AG08396 (cell line): ENCODE results near the gene ASXL2.
A peak's percentile ranks its signal among the peaks of the same experiment; 100 is the strongest.
"Not testable (repeated sequence)": the region's sequence is repeated elsewhere in the genome, so short reads cannot be mapped to it uniquely, and the experiment has no call there.

ENCODE experiments used
- DNase-seq: peaks from one replicate; pipeline ENCODE4 v3.0.0; 2012; ENCODE audit warnings: low spot score, mixed read lengths

ASXL2 gene

DNA sequence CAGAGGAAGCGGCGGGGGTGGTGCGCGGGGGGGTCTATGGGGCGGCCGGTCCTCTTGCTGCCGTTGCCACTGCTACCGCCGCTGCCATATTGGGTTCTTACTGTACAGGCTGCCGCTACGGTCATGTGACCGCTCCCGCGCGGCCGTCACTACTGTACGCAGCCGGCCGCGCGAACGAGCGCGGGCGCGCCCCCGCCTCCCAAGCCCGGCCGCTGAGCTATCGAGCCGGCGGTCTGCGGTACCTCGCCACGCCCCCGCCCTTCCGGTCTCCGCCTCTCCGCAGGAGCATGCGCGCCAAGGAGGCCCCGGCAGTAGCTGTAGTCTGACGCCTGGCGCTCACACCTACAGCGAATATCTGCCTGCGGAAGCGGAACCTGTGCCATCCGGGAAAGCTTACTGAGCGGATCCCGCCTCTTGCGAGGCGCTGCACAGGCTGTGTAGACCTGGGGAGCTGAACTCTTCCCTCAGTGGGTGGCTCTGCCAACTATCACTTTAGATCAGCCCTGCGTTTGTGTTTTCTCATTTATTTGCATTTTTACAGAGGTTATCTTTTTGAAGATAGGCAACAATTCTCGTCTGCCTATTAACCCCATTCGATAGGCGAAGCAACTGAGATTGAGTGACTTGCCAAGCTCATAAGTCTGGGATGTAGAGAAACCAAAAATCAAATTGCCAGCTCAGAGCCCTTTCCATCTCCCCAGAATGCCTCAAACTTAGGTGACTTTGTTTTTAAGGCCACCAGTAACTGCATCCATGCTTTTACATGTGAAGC lies at the start of gene ASXL2:
ASXL2 (minus strand) TSS at position 127 of the 772 bp plus-strand sequence. CDS start 265 bp downstream, outside the sequence.
- peak; percentile 97 for DNase-seq

DNA sequence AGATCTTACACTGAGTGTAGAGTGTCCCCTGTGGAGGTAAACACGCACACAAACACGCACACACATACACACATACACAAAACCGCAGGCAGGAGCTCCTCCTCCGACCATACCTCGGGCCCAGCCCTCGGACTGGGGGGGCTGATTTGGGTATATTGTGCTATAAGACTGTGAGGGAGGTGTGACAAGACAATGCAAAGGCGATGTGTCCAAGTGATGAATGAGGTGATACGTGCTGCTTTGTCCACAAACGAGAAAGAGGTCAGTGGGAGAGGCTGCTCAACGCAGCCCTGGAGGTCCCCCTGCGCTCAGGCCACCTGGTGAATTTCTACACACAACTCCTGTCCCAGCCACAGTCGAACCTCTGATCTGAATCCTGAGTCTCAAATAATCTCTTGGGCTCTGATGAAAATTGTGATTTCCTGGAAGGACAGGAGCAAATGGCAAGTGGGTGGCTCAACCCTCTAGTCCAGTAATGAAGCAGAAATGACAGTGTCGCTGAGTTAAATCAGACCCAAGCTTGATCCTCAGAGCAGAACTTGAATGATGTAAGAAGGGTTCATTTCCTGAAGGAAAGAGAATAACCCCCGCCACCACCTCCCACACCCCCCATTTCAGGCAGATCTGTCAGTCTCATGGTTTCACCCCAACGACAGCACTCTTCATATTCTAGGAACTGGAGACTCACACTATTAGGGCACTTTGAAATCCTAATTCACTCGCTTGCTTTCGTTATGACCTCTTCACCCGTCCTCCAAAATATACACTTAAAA lies 48.9 kb upstream of the ASXL2 start:
- DNase-seq, result no peak

DNA sequence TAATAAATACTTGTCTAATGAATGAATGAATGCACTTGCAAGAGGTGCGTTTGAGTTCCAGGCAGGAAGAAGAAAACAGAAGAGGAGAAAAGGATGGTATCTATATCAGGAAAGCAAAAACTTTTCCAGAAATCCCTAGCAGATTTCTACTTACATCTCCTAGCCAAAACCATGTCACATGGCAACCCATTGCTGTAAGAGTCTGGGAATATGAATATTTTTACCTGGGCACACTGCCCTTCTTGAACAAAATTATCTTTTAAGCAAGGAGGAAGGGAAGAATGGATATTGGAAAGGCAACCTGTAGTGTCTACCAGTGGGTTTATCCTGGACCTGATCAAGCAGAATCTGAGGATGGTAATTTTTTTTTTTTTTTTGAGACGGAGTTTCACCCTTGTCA lies 44.2 kb upstream of the ASXL2 start:
- DNase-seq, result no peak

DNA sequence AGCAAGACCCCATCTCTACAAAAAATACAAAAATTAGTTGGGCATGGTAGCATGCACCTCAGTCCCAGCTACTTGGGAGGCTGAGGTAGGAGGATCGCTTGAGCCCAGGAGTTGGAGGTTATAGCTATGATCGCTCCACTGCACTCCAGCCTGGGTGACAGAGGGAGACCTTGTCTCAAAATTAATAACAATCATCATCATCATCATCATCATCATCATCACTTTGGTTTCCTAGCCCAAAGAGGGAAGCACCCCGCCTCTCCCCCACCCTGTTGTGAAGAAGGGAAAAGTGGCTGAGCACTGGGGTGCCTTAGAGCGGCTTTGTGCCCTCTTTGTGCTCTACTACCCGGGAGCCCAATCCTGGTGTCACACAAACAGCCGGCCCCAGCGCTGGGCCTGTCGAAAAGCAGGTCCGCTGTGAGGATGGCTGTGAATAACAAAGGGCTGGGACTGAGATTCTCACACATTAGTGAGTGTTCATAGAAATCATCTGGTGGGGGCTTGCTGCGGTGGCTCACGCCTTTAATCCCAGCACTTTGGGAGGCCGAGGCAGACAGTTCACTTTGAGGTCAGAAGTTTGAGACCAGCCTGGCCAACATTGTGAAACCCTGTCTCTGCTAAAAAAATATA lies 42.6 kb upstream of the ASXL2 start:
- no peak for DNase-seq

DNA sequence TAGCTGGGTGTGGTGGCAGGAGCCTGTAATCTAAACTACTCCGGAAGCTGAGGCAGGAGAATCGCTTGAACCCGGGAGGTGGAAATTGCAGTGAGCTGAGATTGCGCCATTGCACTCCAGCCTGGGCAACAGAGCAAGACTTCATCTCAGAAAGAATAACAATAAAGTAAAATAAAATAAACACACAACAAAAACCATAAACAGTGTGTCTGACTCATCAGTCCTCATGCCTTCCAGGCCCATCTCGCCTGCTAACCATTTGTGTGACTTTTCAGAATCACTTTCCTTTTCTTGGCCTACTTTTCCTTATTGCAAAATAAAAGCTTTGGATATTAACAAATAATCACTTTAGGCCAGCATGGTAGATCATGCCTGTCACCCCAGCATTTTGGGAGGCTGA lies 42.0 kb upstream of the ASXL2 start:
- DNase-seq, result peak; percentile 86

DNA sequence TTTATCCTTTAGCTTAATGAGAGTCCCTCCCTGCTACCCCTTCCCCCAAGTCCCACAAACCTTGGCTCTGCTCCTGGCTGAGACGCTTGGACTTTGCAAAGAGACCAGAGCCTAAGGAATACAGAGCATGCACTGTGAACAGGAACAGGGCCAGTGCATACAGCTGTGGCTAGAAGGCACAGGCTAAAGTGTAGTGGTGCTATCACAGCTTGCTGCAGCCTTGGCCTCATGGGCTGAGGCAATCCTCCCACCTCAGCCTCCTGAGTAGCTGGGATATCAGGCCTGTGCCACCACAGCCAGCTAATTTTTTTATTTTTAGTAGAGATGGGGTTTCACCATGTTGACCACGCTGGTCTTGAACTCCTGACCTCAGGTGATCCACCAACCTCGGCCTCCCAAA lies 39.5 kb upstream of the ASXL2 start:
- DNase-seq, result no peak

DNA sequence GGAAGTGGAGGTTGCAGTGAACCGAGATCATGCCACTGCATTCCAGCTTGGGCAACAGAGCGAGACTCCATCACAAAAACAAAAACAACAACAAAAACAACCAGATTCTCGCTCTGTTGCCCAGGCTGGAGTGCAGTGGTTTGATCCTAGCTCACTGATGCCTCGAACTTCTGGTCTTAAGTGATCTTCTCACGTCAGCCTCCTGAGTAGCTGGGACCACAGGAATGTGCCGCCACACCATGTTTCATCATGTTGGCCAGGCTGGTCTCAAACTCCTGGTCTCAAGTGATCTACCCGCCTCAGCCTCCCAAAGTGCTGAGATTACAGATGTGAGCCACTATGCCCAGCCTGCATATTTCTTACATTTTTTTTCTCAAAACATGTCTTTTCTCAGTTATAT lies 39.1 kb upstream of the ASXL2 start:
- not testable (repeated sequence) for DNase-seq

DNA sequence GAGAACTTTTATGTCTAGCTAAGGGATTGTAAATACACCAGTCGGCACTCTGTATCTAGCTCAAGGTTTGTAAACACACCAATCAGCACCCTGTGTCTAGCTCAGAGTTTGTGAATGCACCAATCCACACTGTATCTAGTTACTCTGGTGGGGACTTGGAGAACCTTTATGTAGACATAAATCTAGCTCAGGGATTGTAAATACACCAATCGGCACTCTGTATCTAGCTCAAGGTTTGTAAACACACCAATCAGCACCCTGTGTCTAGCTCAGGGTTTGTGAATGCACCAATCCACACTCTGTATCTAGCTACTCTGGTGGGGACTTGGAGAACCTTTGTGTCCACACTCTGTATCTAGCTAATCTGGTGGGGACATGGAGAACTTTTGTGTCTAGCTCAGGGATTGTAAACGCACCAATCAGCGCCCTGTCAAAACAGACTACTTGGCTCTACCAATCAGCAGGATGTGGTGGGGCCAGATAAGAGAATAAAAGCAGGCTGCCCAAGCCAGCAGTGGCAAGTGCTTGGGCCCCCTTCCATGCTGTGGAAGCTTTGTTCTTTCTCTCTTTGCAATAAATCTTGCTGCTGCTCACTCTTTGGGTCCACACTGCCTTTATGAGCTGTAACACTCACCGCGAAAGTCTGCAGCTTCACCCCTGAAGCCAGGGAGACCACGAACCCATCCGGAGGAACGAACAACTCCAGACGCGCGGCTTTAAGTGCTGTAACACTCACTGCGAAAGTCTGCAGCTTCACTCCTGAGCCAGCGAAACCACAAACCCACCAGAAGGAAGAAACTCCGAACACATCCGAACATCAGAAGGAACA lies 37.9 kb upstream of the ASXL2 start:
- DNase-seq, result not testable (repeated sequence)

DNA sequence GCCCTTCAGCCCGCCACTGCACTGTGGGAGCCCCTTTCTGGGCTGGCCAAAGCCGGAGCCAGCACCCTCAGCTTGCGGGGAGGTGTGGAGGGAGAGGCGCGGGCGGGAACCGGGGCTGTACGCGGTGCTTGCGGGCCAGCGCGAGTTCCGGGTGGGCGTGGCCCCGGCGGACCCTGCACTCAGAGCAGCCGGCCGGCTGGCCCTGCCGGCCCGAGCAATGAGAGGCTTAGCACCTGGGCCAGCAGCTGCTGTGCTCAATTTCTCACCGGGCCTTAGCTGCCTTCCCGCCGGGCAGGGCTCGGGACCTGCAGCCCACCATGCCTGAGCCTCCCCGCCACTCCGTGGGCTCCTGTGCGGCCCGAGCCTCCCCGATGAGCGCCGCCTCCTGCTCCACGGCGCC lies 37.1 kb upstream of the ASXL2 start:
- not testable (repeated sequence) for DNase-seq

DNA sequence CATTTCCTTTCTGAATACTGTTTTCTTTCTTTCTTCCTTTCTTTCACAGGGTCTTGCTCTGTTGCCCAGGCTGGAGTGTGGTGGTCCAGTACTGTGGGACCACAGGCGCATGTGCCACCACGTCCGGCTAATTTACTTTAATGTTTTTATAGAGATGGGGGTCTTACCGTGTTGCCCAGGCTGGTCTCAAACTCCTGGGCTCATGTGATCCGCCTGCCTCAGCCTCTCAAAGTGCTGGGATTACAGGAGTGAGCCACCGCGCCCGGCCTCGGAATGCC lies 35.3 kb upstream of the ASXL2 start:
- DNase-seq, result not testable (repeated sequence)

DNA sequence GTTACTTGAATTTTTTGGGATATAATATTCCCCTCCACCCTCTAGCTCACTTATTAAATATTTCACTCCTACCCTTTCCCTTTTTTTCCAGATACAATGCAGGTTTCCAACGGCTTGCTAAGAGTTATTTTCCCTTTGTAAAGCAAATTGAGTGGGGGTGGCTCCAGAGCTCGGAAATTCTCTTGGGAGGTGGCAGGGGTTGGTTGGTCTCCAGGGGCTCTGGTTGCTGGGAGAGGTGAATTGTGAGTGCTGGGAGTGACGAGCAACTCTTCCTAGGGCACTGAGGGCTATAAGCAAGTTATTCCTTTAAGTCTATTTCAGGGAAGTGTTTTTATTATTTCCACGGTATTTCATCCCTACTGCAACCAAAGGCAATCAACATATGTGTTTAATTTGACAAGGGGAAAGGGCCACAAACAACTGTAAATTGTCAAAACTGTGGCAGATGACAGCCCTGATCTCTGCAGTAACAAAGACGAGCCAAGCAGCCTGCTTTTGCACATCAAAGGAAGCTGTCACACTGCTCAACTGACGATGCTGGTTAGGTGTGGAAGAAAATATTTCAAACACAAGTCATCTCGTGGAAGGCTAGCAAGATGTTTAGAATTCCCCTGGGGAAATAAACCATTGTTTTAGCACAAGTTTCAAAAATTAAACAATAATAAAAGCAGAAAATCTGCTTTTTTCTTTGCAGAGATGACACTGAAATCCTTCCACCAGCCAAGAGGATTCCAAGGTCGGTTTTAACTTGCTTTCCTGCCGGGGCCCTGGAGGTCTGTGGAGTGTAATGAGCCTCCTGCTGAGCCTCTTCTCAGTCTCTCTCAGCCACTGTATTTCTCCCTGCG lies 34.8 kb upstream of the ASXL2 start:
- DNase-seq, result peak; percentile 69

DNA sequence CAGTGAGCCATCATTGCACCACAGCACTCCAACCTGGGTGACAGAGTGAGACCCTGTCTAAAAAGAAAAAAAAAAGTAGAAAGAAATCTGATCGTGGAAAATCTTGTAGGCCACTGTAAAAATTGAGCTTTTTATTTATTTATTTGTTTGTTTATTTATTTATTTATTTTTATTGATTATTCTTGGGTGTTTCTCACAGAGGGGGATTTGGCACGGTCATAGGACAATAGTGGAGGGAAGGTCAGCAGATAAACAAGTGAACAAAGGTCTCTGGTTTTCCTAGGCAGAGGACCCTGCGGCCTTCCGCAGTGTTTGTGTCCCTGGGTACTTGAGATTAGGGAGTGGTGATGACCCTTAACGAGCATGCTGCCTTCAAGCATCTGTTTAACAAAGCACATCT lies 31.3 kb upstream of the ASXL2 start:
- not testable (repeated sequence) for DNase-seq

DNA sequence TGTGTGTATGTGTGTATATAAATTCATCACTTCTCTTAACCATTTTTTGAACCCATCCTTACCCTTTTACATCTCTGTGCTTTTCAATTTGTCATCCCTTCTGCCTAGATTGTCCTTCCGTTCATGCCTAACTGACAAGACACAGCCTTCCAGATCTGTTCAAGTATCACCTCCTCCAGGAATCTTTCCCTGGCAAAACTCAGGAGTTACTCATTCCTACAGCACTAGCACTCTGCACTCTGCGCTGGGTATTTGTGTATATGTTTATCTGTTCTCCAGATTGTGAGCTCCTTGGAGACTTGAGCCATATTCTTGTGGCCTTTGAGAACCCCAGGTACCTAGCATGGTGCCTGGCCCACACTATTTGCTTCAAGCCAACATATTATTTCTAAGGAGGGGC lies 26.8 kb upstream of the ASXL2 start:
- DNase-seq, result peak; percentile 36

DNA sequence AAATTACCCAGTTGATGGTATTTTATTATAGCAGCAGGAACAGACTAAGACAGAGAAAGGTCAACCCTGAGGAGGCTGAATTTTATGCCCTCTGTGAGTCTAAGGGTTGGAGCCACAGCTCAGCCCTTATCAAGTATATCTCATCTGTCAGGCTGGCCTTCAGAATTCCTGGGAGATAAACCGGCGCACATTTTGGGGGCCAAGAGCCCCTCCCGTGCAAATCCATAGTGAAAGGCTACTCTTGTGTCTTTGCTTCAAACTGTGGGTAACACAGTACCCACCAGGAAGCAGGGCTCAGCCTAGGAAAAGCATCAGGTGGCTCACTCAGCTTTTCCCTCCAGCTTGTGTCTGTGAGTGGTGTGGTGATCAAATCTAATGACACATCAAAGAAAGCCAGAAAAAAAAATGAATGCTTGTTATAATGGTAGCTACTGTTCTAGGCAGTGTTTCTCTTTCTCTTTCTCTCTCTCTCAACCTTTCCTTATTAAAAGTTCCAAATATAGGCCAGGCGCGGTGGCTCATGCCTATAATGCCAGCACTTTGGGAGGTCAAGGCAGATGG lies 25.0 kb upstream of the ASXL2 start:
- no peak for DNase-seq

DNA sequence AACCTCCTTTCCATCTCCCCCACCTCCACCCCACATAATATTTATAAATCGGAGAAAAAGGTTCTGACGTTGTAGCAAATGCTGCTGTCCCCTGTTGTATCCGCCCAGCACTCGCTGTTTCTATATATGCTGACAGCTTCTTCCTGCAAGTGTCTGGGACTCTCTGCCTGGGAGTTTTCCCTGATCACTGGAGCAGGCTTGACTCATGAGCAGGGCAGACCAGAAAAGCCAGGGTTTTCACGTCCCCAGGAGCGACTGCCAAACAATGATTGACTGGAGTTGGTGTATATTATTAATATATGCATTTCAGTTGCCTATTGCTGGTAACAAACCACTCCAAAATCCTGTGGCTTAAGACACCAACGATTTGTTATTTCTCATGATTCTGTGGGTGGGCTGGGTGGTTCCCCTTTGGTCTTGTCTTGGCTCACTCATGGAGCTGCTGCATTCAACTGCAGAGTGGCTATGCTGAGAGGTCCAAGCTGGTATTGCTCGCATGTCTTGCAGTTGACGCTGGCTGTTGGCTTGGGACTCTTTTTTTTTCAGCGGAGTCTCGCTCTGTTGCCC lies 21.2 kb upstream of the ASXL2 start:
- DNase-seq, result no peak

DNA sequence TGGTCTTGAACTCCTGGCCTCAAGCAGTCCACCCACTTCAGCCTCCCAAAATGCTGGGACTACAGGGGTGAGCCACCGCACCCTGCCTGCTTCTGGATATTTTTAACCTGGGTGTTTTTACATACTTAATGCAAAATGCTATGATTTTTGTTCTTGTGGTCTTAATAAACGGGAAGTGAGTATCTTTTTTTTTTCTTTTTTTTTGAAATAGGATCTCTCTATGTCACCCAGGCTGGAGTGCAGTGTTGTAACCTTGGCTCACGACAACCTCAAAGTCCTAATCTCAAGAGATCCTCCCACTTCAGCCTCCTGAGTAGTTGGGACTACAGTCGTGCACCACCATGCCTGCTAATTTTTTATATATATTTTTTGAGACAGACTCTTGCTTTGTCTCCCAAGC lies 19.2 kb upstream of the ASXL2 start:
- no peak for DNase-seq

DNA sequence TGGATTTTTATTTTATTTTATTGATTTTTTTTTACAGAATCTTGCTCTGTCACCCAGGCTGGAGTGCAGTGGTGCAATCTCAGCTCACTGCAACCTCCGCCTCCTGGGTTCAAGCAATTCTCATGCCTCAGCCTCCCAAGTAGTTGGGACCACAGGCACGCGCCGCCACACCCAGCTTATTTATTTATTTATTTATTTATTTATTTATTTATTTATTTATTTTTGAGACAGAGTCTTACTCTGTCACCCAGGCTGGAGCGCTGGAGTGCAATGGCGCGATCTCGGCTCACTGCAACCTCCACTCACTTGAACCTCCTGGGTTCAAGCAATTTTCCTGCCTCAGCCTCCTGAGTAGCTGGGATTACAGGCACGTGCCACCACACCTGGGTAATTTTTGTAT lies 18.0 kb upstream of the ASXL2 start:
- DNase-seq, result not testable (repeated sequence)

DNA sequence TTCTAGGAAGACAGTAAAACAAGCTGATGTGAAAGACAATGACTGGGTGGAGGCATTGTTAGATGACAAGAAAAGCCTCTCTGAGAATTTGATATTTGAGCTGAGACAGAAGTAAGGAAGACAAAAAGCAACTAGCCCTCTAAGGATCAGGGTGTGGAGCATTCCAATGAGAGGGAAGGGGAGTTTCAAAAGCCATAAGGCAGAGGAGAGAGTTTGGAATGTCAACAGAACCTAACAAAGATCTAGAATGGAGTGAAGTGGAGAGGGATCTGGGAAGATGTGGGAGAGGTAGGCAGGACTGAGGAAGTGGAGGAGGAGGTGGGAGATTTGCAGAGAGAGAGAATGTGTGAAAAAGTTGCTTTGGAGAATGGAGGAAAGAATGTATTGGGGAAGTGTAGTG lies 17.3 kb upstream of the ASXL2 start:
- DNase-seq, result no peak

DNA sequence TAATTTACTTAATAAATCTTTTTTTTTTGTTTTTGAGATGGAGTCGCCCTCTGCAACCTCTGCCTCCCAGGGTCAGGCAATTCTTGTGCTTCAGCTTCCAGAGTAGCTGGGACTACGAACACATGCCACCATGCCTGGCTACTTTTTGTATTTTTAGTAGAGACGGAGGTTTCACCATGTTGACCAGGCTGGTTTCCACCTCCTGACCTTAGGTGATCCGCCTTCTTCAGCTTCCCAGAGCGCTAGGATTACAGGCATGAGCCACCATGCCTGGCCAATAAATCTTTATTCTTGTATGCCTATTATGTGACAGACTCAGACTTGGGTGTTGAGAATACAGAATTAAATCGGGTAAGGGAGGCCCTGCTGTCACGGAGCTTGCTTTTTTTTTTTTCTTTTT lies 16.7 kb upstream of the ASXL2 start:
- DNase-seq, result no peak

DNA sequence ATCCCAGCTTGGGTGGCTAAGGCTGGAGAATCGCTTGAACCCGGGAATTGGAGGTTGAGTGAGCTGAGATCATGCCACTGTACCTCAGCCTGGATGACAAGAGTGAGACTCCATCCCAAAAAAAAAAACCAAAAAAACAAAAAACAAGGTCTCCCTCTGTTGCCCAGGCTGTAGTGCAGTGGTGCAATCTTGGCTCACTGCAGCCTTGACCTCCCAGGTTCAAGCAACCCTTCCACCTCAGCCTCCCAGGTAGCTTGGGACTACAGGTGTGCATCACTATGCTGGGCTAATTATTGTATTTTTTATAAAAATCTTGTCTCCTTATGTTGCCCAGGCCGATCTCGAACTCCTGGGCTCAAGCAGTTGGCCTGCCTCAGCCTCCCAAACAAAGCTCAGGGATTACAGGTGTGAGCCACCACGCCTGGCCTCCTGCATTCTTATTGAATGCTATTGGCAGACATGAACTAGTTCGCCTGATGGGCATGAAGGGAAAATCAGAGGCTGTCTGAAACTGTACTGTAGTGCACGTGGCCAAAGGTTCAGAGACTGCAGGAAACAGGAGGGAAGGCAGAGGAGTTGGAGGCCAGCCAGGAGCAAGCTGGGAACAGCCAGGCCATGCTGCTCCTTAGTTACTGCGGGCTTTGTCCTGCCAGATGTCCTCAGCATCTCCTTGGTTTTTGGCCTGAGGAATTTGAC lies 16.0 kb upstream of the ASXL2 start:
- DNase-seq, result no peak
